Hypothalamus (tissue), 51 donors: Measurements from ENCODE around the gene VEPH1.

Experiments
- DNase-seq, 51 donors: peaks; one replicate each; lab custom pipeline; 2025; lab: John Stamatoyannopoulos, UW

Gene VEPH1

GRCh38 chr3:157526036-157526435, 22.8 kb upstream of the VEPH1 start:
- DNase-seq = no peak

- no peak for DNase-seq
Measured at GRCh38 chr3:157523814-157524213, 20.6 kb upstream of the VEPH1 start.

DNA sequence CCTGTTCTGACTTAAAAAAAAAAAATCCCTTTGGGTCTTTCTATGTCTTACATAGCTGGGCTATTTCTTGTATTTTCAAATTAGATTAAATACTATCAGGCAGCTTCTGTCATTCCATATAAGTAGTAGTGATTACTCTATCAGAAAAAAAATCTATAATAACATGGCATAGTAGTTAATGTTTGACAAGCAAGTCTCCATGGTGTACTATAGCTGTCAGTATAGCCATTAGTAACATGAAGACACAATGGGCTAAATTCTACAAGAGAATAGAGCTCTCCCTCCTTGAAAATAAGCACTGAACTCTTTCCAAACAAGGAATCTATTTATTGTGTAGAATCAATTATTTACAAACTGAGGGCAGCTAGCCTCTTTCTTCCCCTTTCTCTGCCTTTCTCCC, 19.4 kb upstream of the VEPH1 start:
- no peak for DNase-seq

DNA sequence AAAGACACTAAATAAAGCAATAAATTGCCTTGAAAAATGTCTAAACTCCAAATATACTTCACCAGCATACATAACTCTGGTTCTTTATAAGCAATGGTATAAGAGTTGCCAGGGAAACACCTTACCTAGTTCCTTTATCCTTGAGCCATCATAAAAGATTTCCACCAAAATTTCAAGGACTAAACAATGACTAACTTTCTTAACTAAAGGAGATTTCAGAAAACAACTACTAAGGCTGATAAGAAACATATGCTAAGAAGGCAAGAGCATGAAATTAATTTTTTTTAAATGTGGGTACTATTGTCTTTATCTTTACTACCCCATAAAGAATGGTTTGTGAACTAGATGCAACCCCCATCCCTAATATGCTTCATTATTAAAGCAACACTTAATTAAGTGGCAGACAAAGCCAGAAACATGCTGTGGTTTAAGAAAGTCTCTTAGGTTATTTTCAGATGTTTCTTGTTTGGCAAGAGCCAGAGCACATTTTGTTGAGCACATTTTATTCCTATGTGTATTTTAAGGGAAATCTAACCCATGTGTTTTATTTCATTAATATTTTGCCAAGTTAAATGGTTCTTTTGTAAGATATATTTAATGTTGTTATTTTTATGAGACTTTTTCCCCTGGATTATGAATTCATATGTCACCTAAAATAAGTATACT, 17.4 kb upstream of the VEPH1 start:
- no peak for DNase-seq

GRCh38 chr3:157518881-157519280, 15.7 kb upstream of the VEPH1 start:
- no peak for DNase-seq

DNA sequence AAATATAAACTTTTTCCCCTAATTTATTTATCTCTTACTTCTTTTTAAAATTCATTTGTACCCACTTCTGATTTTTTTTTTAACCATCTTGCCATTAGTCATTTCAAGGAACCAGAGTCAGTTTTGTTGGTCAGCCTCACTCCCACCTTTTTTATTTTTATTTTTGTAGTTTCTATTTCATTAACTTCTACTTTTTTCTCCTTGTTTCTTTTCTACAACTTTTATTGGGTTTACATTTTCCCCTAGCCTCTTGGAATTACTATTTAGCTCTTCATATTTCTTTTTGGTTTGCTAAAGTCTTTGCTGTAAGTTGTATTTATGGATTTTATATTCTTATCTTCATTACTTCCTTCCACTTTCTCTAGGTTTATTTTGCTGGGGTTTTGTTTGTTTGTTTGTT, 13.7 kb upstream of the VEPH1 start:
- DNase-seq = no peak

GRCh38 chr3:157515398-157515797, 12.2 kb upstream of the VEPH1 start:
- DNase-seq = no peak

GRCh38 chr3:157514371-157514895, 11.2 kb upstream of the VEPH1 start:
- DNase-seq = no peak

DNA sequence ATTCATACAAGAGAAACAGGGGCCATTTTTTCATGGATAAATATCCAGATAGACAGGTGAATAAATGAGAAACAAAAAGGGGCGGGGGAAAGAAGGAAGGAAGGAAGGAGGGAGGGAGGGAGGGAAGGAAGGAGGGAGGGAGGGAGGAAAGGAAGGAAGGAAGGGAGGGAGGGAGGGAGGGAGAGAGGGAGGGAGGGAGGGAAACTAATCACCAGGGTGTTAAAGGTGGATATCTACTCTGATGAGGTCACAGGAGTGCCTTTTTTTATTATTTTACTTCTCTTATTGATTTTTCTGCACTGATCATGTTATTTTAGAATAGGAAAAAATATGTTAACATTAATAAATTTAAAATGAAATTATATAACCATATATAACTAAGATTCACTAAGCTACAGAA, 10.4 kb upstream of the VEPH1 start:
- DNase-seq = no peak

GRCh38 chr3:157512534-157512933, 9.3 kb upstream of the VEPH1 start:
- no peak for DNase-seq

DNA sequence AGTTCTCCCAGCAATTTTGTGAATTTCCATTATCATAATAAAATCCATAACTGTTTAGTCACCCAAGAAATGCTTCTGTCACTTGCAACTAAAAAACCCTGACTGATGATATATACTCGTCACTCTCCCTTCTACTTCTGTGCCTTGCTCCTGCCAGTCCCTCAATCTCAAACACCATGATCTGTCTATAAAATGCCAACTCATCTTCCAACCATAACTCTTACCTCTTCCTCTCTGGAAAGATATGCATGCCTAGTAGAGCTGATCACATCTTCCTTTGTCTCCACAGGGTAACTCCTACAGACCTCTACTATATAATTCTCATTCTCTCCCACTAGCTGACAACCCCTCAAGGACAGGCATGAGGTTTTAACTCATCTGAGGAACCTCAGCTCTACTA, 5.2 kb upstream of the VEPH1 start:
- no peak for DNase-seq

GRCh38 chr3:157501863-157502262, 1.4 kb downstream of the VEPH1 start:
- DNase-seq = no peak

GRCh38 chr3:157500232-157500631, 3.0 kb downstream of the VEPH1 start:
- DNase-seq = no peak

- peak in 3 of 51 donors; percentile 0 to 11 (median 1) for DNase-seq
Measured at GRCh38 chr3:157499342-157499963, 3.8 kb downstream of the VEPH1 start.

- DNase-seq = no peak
Measured at GRCh38 chr3:157498371-157498770, 4.8 kb downstream of the VEPH1 start.

DNA sequence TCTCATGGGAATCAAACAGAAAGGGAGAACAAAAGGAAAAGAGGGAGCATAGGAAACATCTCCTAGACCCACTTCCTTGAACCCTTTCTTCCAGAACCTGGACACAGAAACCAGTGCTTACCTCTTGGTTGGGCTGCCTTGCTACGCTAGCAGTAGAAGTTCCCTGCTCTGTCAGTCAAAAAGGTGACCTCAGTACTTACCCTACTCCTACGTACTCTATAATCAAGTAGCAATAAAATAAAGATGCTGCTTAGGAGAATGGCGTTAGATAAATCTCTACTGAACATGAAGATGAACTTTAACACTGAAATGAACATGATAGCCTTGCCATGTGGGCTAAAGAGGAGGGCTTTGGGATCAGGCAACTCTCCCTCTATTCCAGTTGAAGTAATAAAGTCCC, 7.4 kb downstream of the VEPH1 start:
- DNase-seq = no peak

DNA sequence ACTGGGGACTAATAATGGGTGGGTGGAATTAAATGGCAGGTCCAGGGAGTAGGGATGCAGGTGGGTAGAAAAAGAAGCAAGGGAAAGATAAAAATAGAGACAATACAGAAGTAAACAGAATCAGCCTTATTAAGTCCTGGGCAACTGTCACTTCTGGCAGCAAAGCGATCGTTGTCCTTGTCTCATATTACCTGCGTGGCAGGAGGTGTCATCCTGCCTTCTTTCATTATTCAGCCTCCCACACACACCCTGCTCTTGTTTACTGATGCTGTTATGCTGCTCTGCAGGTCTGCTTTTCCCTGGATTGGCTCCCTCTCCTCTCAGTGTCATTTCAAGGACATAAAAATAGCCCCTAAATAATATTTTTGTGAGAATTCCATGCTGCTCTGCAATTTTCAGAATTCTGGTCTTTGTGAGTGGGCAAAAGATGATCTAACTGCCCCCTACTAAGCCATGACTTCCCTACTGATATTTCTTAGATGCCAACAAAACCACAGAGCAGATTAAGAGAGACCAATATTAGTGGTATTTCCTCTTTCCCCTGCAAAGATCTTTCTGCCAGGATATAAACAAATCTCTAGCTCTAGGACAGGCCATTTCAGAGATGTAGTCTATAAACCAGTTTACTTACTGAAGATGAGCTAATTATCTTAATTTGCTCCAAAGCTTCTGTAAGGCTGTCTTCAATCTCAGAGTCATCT, 8.5 kb downstream of the VEPH1 start:
- DNase-seq = no peak

GRCh38 chr3:157493627-157494550, 9.3 kb downstream of the VEPH1 start:
- DNase-seq = peak in 1 of 51 donors; percentile 39

DNA sequence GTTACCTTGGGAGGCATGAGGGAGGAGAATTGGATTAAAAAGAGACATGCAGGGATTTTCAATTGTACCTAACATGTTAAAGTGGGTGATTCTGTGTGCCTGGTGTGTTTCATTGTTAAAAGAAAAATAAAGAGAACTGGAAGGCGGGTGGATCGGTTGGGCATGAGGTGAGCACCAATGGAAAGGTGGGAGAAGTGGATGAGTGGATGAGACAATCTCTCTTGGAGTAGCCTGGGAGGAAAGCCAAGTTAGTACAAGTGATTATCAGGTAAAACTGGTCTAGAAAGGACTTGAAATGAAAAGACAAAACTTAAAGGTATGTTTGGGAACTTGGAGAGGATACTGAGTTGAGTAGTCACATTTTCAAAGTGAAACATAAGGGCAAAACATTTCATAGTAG, 12.1 kb downstream of the VEPH1 start:
- DNase-seq = no peak

DNA sequence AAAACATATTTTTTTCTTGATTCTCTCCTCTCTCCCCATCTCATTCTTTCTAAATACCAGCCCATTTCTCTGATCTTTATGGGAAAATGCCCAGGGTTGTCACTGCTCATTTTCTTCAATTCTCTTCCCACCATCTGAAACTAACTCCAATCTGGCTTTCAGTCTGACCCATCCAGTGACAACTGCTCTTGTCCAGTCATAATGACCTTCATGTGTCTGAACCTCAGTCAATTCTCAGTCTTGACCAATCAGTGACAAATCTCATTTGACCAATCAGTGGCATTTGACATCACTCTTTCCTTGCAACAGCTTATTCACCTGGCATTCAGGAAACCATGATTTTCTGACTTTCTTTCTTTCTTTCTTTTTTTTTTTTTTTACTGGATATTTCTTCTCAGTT, 15.1 kb downstream of the VEPH1 start:
- DNase-seq = no peak

DNA sequence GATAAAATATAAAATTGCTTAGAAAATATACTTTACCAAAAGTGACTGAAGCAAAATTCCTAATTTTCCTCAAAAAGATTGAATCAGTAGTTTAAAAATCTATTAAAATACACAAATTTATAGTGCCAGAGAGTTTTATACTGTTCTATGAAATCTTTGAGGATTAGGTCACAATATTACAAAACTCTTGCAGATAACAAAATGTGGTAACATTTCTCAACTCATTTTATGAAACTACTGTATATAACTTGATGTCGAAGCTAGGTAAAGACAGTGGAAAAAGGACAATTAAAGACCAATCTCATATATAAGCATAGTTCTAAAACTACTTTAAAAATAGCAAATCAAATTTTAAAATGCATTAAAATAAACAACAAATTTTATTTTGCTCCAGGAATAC, 15.9 kb downstream of the VEPH1 start:
- DNase-seq = no peak
